Heart left ventricle (tissue), 13 donors: ENCODE results near the gene PTGES3L.

Source experiments
- POLR2A ChIP-seq, 2 donors: fragments of 450-650 bp; IDR thresholded peaks; one replicate each; pipeline ENCODE4 v1.6.1; 2017; ENCODE audit warnings: antibody characterized with exemption in 2 of 2, mild to moderate bottlenecking in 2 of 2, moderate library complexity in 2 of 2
- TF ChIP-seq, protein P1 (sequence below), 12 donors: fragments of 200-600 bp; sonication (generic) in 4 of 12; IDR thresholded peaks; one replicate each; pipeline versions ENCODE4 v1.5.0 to v1.8.0; 2018 to 2022; ENCODE audit warnings: antibody characterized with exemption in 12 of 12, mild to moderate bottlenecking in 5 of 12
- donor health status: ischemic (EF 13 %, LVEDD 7.1; RV severe dilation, severe dysfunction).
- donor health status: DM: no; HTN: yes; CAD: no.
- donor health status: DM: no; HTN: no; CAD: no.
- donor health status: ischemic (EF 25% LVEDD 6.9; RV normal size, moderate dysfunction).
- donor health status: ischemic (EF 25% LVEDD 5.7; RV mildly dilated, moderate dysfunction).
- donor health status: ischemic (EF 35%, LVEDD 5.7; RV mildly dilated, moderate dysfunction).
- donor health status: nonischemic (EF 11% LVEDD 7.7; RV severe dilation, severe dysfunction).
- donor health status: DM: yes; HTN: yes; CAD: no.
- donor health status: PGD.
- donor health status: ischemic (EF 29% LVEDD 5.4; RV normal size, mild dysfunction).
- donor health status: nonischemic (EF 23%, LVEDD 6.1; RV moderate dilation, normal function).

DNA sequence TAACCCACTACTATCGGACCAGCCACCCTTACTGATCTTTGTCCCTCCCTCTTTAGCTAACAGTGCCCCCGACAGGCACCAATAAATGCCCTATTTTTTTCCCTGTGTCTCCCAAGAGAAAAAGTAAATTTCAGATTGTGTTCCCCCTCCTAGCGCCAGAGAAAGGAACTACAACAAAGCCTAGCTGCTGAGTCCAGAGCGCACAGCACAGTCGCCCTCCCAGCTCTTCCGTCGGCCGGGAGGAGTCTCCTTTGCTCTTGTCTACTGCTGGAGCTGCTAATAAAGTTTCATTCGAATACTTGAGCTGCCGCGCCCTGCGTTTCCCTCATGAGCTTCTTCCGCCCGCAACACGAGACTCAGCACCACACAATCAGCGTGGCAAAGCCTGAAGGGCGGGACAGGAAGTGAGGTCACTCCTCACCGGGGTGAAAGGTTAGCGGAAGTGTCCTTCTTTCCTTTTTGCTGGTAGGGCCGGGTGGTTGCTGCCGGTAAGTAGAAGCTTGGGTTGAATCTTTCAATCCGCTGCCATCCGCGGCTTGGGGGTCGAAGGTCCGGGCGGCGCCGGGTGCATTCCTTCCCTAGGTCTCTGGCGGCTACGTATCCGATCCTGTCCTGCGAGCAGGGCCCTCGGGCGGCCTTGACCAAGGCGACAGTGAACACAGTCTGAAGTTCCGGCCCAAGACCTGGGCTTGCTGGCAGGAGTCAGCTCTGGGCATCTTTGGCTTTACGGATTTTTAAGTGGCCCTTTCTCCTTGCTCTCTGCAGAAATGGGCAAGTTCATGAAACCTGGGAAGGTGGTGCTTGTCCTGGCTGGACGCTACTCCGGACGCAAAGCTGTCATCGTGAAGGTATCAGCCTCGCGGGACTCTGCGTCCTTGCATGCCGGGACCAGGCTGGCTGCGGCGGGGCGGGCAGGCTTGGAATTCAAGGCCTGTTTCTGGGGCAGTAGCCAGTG lies 18.4 kb upstream of the PTGES3L start, which contains the start of gene RPL27:
- peak in 1 of 2 donors; percentile 89 for TF ChIP-seq POLR2A (IDR thresholded peaks at IDR 0.05)
- TF ChIP-seq, protein P1, sequence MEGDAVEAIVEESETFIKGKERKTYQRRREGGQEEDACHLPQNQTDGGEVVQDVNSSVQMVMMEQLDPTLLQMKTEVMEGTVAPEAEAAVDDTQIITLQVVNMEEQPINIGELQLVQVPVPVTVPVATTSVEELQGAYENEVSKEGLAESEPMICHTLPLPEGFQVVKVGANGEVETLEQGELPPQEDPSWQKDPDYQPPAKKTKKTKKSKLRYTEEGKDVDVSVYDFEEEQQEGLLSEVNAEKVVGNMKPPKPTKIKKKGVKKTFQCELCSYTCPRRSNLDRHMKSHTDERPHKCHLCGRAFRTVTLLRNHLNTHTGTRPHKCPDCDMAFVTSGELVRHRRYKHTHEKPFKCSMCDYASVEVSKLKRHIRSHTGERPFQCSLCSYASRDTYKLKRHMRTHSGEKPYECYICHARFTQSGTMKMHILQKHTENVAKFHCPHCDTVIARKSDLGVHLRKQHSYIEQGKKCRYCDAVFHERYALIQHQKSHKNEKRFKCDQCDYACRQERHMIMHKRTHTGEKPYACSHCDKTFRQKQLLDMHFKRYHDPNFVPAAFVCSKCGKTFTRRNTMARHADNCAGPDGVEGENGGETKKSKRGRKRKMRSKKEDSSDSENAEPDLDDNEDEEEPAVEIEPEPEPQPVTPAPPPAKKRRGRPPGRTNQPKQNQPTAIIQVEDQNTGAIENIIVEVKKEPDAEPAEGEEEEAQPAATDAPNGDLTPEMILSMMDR (IDR thresholded peaks at IDR 0.05) = peak; percentile 79 to 98 (median 89)
